Head of caudate nucleus (tissue), 42 donors: ENCODE measurements around the gene CARD10.
A peak's percentile ranks its signal among the peaks of the same experiment; 100 is the strongest.
"Not testable (repeated sequence)": the region's sequence is repeated elsewhere in the genome, so short reads cannot be mapped to it uniquely, and the experiment has no call there.

ENCODE experiments used
- DNase-seq, 42 donors: peaks; one replicate each; pipeline versions ENCODE4 v3.0.0 to v3.0.0-alpha.2; 2020 to 2021; ENCODE audit warnings: mixed read lengths in 7 of 42
- intact Hi-C: fragments of 100-400 bp; cut with DNase I; formaldehyde crosslinking; loops from one replicate; pipeline ENCODE4 v1.15.0; 2022

CARD10 gene

GRCh38 chr22:37538590-37539357, 19.6 kb upstream of the CARD10 start:
- intact Hi-C loops: loop anchor here (2.0 kb wide), 1 partner anchor 54 kb away; no protein-coding TSS in a partner anchor
- DNase-seq: peak; percentile 82 to 97 (median 94)

- no peak for DNase-seq
- intact Hi-C loops: no loop called here
Measured at GRCh38 chr22:37535159-37535558, 15.9 kb upstream of the CARD10 start.

GRCh38 chr22:37534445-37534844, 15.2 kb upstream of the CARD10 start:
- intact Hi-C loops: no loop called here
- no peak for DNase-seq

- no peak for DNase-seq
- intact Hi-C loops: no loop called here
Measured at GRCh38 chr22:37533995-37534394, 14.8 kb upstream of the CARD10 start.

GRCh38 chr22:37529652-37530345, 10.6 kb upstream of the CARD10 start:
- DNase-seq: no peak
- intact Hi-C loops: no loop called here

- intact Hi-C loops, DNase-seq: not testable (repeated sequence)
Measured at GRCh38 chr22:37527952-37528351, 8.7 kb upstream of the CARD10 start.

- DNase-seq, intact Hi-C loops: not testable (repeated sequence)
Measured at GRCh38 chr22:37527081-37527752, 8.0 kb upstream of the CARD10 start.

- intact Hi-C loops: no loop called here
- DNase-seq: no peak
Measured at GRCh38 chr22:37526376-37526775, 7.2 kb upstream of the CARD10 start.

GRCh38 chr22:37525746-37526350, 6.6 kb upstream of the CARD10 start:
- no peak for DNase-seq
- intact Hi-C loops: no loop called here

GRCh38 chr22:37525073-37525745, 6.0 kb upstream of the CARD10 start:
- intact Hi-C loops: no loop called here
- peak in 40 of 42 donors; percentile 32 to 83 (median 62) for DNase-seq

GRCh38 chr22:37522482-37522881, 3.3 kb upstream of the CARD10 start:
- no peak for DNase-seq
- intact Hi-C loops: no loop called here

GRCh38 chr22:37521236-37521739, 2.1 kb upstream of the CARD10 start:
- DNase-seq: no peak
- intact Hi-C loops: no loop called here

- DNase-seq: no peak
Measured at GRCh38 chr22:37520776-37521191, 1.6 kb upstream of the CARD10 start.

GRCh38 chr22:37518509-37519267, 527 bp downstream of the CARD10 start:
- intact Hi-C loops: no loop called here
- DNase-seq: no peak

More at GRCh38 chr22:37520776-37521191, 1.6 kb upstream of the CARD10 start:
- intact Hi-C loops: no loop called here

- intact Hi-C loops: no loop called here
- no peak for DNase-seq
Measured at GRCh38 chr22:37517826-37518450, 1.3 kb downstream of the CARD10 start.

GRCh38 chr22:37516456-37516855, 2.8 kb downstream of the CARD10 start:
- intact Hi-C loops: no loop called here
- no peak for DNase-seq

GRCh38 chr22:37515901-37516300, 3.3 kb downstream of the CARD10 start:
- no peak for DNase-seq
- intact Hi-C loops: no loop called here
